ENCODE data around the gene HLA-DPA1. TPM values are rescaled to one million over a fixed set of nuclear protein-coding genes. Genes with fewer than 3 reads are reported as not detected.

Gene HLA-DPA1
- total and polyA plus RNA-seq, 12 donors = 19.4 to 625 (median 141) TPM

- 52 to 80% (median 58%) methylated on average over 3 of the region's 3 CpGs for WGBS, 4 donors
- TF ChIP-seq CTCF (IDR thresholded peaks at IDR 0.05) = no peak
- TF ChIP-seq POLR2A (IDR thresholded peaks at IDR 0.05) = no peak
- intact Hi-C loops (cut with DNase I) = loop anchor here in 1 of 2 donors (5.0 kb wide), 1 partner anchor 54 kb away; no protein-coding TSS in a partner anchor
- H3K27ac ChIP-seq = peak overlapping the region; percentile 30 to 87 (median 70)
- peaks cover 13 to 14% of the 10 kb centered on the region in 2 donors for H3K4me1 ChIP-seq (replicated peaks in 1 of 2)
- no peaks in the 10 kb centered on the region for H3K27me3 ChIP-seq
- no peak for DNase-seq
- H3K36me3 ChIP-seq (replicated peaks in 1 of 2) = no peaks in the 10 kb centered on the region
- H3K4me3 ChIP-seq = peak overlapping the region in 3 of 4 donors; percentile 4 to 47 (median 17)
- no peaks in the 10 kb centered on the region for H3K9me3 ChIP-seq (replicated peaks in 1 of 3)
Observed at GRCh38 chr6:33076406-33076934, 3.0 kb upstream of the HLA-DPA1 start.

- Histone ChIP-seq H3K4me1 (replicated peaks in 1 of 2) (peaks cover 13 to 14% of the 10 kb centered on the region in 2 donors), H3K27ac (peak within 1 kb of the TSS; percentile 30 to 88 (median 70)), H3K9me3 (replicated peaks in 1 of 3) (no peaks in the 10 kb centered on the region), H3K4me3 (peak within 1 kb of the TSS in 3 of 4 donors; percentile 4 to 47 (median 17)), H3K27me3 (no peaks in the 10 kb centered on the region), H3K36me3 (replicated peaks in 1 of 2) (no peaks in the 10 kb centered on the region)
- peak in 2 of 7 donors; percentile 51 to 61 for DNase-seq
- intact Hi-C loops (cut with DNase I) = loop anchor here in 1 of 2 donors (5.0 kb wide), 1 partner anchor 53 kb away; no protein-coding TSS in a partner anchor
- 42 to 52% (median 48%) methylated on average over 8 to 10 of the region's 10 CpGs for WGBS, 4 donors
- TF ChIP-seq POLR2A (IDR thresholded peaks at IDR 0.05) = peak; percentile 54 to 80
- no peak for TF ChIP-seq CTCF (IDR thresholded peaks at IDR 0.05)
Observed at GRCh38 chr6:33075568-33076405, 2.3 kb upstream of the HLA-DPA1 start, which contains the start of gene HLA-DPB1. TSS of gene HLA-DPB1 (plus strand) at chr6:33075990. CDS start at chr6:33076042, 52 bp downstream.

GRCh38 chr6:33075208-33075567 lies 1.7 kb upstream of the HLA-DPA1 start:
- Histone ChIP-seq H3K27me3 (no peaks in the 10 kb centered on the region), H3K36me3 (replicated peaks in 1 of 2) (no peaks in the 10 kb centered on the region), H3K27ac (peak overlapping the region in 4 of 5 donors; percentile 11 to 88 (median 53)), H3K4me3 (no peak overlapping the region), H3K9me3 (replicated peaks in 1 of 3) (no peaks in the 10 kb centered on the region), H3K4me1 (replicated peaks in 1 of 2) (peaks cover 10 to 14% of the 10 kb centered on the region in 2 donors)
- 85 to 87% (median 86%) methylated on average over 4 of the region's 4 CpGs for WGBS, 4 donors
- no peak for TF ChIP-seq POLR2A (IDR thresholded peaks at IDR 0.05)
- TF ChIP-seq CTCF (IDR thresholded peaks at IDR 0.05) = no peak
- intact Hi-C loops (cut with DNase I) = loop anchor here in 1 of 2 donors (5.0 kb wide), 1 partner anchor 53 kb away; no protein-coding TSS in a partner anchor
- DNase-seq = no peak

- no peaks in the 10 kb centered on the region for H3K9me3 ChIP-seq (replicated peaks in 1 of 3)
- peaks cover 5 to 10% of the 10 kb centered on the region in 2 donors for H3K4me1 ChIP-seq (replicated peaks in 1 of 2)
- peak in 1 of 7 donors; percentile 38 for DNase-seq
- no peaks in the 10 kb centered on the region for H3K27me3 ChIP-seq
- peak overlapping the region in 3 of 5 donors; percentile 31 to 47 (median 41) for H3K27ac ChIP-seq
- H3K4me3 ChIP-seq = peak overlapping the region in 1 of 4 donors; percentile 52
- 55 to 61% (median 57%) methylated on average over 6 to 7 of the region's 7 CpGs for WGBS, 4 donors
- intact Hi-C loops (cut with DNase I) = no loop called here
- H3K36me3 ChIP-seq (replicated peaks in 1 of 2) = no peaks in the 10 kb centered on the region
- no peak for TF ChIP-seq POLR2A (IDR thresholded peaks at IDR 0.05)
- no peak for TF ChIP-seq CTCF (IDR thresholded peaks at IDR 0.05)
Observed at GRCh38 chr6:33072508-33073100, 845 bp downstream of the HLA-DPA1 start.
